Effector CD4-positive, alpha-beta T cell (primary cell): ENCODE measurements around the gene EXOC2.

ENCODE experiments used
- DNase-seq: peaks from one replicate; pipeline ENCODE4 v3.0.0-alpha.2; 2020
- total RNA-seq: gene quantifications from one replicate; lab custom pipeline; 2026; lab: John Stamatoyannopoulos, UW

The EXOC2 gene, protein sequence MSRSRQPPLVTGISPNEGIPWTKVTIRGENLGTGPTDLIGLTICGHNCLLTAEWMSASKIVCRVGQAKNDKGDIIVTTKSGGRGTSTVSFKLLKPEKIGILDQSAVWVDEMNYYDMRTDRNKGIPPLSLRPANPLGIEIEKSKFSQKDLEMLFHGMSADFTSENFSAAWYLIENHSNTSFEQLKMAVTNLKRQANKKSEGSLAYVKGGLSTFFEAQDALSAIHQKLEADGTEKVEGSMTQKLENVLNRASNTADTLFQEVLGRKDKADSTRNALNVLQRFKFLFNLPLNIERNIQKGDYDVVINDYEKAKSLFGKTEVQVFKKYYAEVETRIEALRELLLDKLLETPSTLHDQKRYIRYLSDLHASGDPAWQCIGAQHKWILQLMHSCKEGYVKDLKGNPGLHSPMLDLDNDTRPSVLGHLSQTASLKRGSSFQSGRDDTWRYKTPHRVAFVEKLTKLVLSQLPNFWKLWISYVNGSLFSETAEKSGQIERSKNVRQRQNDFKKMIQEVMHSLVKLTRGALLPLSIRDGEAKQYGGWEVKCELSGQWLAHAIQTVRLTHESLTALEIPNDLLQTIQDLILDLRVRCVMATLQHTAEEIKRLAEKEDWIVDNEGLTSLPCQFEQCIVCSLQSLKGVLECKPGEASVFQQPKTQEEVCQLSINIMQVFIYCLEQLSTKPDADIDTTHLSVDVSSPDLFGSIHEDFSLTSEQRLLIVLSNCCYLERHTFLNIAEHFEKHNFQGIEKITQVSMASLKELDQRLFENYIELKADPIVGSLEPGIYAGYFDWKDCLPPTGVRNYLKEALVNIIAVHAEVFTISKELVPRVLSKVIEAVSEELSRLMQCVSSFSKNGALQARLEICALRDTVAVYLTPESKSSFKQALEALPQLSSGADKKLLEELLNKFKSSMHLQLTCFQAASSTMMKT
- total RNA-seq = 71.9 reads per million, percentile 76 among the genes with 10 or more reads in this experiment

DNA sequence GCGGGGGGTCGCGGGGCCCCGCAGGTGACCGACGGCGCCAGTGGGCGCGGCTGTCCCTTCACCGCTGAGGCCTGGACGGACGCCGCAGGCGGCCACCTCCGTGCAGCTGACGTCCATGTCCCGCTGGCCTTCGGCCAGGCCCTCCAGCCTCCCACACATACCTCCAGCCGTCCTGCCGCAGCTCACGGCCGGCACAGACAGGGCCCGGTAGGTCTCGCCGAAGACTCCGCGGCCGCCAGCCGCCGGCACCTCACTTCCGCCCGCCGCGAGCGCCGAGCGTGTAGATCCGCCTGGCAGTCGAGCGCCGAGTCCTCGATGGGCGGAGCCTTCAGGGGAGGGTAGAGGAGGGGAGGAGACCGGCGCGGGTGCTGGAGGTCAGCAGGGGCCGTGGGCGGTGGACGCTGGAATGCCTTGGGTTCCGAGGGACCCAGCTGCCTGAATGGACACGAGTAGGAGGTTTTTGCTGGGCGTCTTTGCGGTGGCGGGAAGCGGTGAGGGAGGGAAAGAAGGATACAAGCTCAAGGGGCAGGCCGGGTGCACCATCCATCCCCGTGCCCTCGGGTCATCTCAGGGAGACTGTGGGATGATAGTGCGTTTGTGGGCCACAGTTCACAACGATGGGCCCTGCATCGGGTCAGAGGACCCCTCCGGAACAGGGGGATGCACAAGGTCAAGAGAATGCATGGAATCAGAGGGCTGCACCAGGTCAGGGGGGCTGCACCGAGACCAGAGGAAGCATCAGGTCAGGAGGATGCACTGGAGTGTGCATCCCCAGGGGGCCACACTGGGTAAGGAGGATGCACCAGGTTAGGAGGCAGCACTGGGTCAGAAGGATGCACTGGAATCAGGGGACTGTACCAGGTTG, at the start of gene EXOC2:
TSS of gene EXOC2 (minus strand) at position 282 of the 865 bp plus-strand sequence. CDS start 55,321 bp downstream, outside the sequence.
- peak; percentile 79 for DNase-seq

DNA sequence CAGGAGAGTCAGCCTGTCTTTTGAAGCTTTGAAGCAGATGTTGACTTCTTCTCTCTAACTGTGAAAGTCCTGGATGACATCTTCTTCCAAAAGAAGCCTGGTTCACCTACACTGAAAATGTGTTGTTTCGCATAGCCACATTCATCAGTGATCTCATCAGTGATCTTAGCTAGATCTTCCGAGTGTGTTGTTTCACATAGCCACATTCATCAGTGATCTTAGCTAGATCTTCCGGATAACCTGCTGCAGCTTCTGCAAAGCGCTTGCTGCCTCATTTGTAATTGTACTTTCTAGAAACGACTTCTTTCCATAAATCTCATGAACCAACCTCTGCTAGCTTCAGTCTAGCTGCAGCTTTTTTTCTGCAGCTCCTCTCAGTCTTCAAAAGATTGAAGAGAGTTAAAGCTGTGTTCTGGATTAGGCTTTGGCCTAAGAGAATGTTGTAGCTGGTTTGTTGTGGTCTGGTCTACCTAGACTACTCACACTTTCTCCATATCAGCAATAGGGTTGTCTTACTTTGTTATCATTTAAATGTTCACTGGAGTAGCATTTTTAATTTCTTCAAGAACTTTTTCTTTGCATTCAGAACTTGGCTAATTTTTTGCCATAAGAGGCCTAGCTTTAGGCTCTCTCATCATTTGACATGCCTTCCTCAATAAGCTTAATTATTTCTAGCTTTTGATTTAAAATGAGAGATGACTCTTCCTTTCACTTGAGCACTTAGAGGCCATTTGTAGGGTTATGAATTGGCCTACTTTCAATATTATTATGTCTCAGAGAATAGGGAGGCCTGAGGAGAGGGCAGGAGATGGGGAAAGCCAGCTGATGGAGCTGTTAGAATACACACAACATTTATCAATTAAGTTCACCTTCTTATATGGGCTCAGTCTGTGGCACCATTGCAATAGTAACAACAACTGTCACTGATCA, 48.7 kb upstream of the EXOC2 start:
- no peak for DNase-seq

DNA sequence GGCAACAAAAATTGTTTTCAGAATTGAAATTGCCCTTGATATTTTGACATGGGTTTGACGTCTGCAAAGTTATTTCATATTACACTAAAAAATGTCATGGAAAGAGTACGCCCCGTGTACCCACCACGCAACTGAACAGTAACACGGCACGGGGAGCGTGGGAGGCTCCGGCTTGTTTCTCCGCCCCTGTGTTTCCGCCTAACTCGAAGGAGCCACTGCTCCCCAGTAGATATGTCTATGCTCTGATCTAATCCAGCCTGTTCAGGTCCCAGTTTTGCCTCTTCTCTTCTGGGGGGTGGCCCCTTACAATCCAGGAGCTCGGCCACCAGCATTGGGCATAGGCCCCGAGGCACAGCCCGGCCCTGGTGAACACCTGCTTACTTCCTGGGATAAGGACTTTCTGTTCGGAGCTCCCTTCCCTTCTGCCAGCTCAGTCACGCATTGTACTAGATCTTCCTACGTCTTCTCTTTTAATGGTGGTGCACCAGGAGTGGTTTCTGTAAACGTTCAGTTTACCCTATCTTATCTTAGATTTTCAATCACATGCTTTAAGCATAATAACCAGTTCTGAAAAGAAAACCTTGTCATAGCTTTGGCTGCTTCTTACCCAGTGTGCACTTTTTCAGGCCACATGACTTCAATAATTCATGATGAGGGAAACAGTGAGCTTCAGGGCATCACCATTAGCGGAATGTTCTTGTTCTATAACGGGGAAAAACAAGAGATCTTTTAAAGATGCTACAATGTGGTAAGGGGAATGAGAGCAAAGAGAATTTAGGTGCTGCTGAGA, 43.9 kb upstream of the EXOC2 start:
- DNase-seq = no peak

DNA sequence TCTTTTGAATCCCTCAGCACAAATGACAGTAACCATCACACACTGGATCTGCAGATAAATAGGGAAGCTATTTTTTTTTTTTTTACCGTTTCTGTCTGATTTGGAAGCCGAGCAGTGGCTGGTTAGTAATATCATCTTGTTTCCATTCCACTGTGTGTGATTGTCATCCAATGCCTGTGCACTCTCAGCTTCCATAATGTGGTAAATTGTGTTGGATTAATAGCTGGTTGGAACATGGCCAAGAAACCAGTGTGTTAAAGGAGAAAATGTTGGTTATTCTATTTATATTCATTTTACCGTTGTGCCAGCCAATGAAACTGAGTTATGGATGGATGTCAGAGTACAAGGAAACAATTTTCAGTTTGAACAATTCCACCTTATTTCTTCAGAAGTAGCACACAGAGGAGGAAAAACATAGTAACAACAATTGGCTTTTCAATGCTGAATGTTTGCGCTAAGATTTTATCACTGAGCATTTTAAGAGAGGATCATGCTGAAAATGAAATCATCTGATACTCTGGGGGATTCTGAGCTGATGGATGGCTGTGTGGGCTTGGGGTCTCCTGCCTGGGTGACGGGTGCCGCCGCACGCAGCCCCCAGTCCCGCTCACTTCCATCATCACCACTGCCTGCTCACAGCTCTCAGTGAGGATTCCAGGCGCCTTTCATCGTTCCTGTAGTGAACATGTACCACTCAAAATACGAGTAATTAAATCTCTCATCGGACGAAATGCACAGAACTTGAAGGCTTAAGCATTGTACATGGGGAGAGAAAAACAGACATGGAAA, 40.7 kb upstream of the EXOC2 start:
- no peak for DNase-seq

DNA sequence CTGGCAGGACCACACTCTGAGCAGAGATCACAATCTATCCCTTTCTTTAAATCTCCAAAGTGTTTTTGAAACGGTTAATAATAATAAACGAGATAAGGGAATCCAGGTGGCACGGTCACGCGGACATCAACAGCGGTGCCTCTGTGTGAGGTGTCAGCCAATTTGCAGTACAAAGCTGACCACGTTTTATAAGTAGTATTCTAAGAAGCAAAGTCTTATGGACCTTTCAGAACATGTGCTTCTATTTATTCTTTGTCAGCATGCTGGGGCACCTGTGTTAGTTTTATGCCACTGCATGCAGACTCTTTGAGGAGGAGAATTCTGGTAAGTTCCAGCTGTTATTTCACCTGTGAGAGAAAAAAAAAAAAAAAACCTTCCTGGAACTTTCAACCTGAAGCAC, 39.0 kb upstream of the EXOC2 start:
- no peak for DNase-seq

DNA sequence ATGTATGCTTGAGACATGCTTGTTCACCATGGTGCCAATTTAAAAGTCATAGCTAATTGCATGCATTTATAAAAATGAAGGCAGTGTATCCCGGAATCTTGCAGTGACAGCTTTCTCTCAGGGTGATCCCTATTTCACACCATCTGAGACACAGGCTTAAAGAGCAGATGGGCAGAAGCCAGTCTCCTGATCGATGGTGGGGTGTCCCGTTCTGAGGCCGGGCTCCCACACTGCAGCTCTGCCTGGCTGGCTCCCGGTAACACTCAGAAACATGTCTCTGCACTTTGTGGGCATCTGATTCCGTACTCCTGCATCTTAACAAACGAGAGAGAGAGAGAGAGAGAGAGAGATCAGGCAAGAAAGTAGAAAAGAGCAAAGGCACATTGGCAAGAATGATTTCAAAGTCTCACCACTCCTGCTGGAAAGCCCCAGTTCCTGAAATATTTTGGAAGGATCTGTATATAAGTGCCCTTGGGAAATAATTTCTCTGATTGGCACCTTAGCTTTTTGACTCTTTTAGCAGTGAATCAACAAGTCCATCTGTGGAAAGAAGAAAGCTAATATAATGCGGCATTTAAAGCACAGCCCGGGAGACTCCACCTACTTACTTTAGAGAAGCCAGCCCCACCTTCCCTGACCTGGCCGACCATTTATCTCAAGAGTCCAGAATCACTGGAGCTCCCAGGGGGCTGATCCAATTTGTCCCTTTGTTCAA, 36.8 kb upstream of the EXOC2 start:
- DNase-seq = no peak

DNA sequence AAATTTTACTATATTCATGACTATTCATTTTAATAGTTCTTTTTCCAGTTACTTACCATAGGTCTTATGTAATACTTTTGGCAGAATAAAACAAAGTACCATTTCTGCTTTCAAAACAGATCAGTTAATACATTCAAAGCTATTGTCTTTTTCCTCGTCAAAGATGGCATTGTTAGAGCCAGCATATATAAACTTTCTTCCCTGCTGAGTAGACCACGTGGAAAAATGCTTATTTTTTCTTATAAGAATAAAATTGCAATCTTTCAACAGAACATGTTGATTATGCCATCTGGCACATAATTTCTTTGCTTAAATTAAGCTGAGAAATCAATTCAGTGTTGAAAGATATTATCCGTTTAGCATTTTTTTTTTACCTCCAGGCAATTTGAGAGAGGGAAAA, 34.9 kb upstream of the EXOC2 start:
- no peak for DNase-seq

DNA sequence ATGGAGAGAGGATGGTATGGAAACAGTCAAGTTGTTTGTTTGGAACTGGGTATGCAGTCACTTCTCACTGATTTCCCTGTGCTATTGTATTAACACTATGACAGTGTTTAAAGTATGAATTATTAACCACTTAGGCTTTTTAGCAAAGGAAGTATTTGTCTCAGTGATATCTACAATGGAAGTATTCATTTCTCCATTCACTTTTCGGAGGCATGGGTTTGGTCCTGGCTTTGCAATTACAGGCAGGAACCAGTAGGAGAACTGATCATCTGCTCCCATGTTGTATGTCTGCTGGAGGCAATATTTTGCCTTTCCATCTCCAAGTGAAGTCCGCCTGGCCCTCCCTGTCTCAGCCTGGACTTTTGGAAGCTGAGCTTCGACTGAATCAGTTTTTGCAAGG, 30.6 kb upstream of the EXOC2 start:
- no peak for DNase-seq

DNA sequence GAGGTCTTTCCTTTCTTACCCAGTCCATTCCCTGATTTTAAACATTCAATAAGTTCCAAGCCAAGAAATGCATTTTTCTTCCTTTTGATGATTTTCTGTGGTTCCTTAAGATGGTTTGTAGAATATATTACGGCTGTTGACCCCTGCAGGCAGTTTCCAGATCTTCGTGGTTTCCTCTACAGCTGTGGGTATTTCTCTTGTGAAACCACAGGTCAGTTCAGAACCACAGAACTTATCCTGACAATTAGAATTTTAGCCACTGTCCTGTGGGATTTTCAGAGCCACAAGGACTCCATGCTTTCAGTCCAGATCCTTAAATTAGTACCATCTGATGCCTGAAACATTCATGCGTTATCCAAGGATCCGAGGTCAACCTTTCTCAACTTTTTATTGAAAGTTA, 29.7 kb upstream of the EXOC2 start:
- DNase-seq = no peak

DNA sequence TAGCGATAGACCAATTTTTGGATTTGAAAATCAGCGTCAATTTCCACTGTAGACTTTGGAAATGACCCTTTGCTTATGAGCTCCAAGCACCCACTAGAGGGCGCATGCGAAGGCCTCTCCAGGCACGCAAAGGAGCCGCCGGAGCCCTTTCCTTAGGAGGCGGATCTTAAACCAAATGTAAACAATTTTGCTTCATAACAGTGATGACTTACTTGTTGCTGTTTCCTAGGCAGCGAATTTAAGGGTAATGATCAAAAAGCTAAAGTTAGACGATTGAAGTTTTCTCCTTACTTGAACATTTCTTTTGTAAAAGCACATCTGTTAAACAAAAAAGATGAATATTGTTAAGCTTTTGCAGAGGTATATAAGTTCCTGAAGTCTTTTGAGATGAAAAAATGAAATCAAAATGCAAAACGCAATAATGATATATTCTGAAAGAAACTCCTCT, 29.2 kb upstream of the EXOC2 start:
- DNase-seq = peak; percentile 66

DNA sequence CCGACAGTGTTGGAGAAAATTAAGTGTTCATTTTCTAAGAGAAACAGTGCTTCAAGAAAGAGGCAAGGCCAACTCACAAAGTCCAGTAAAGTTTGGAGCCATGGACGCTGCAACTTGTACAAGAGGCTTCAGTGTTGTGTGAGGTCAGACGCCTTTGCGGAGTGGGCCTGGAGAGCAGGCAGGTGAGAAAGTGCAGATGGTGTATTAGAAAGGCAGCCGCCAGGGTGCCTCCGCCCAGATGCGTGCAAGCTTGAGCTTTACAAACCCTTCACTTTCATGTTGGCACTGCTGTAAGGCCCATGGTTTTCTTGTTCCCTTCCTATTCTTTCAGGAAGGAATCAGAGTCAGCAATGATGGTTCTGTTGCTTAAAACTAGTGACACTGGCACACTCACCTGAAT, 25.4 kb upstream of the EXOC2 start:
- DNase-seq = no peak

DNA sequence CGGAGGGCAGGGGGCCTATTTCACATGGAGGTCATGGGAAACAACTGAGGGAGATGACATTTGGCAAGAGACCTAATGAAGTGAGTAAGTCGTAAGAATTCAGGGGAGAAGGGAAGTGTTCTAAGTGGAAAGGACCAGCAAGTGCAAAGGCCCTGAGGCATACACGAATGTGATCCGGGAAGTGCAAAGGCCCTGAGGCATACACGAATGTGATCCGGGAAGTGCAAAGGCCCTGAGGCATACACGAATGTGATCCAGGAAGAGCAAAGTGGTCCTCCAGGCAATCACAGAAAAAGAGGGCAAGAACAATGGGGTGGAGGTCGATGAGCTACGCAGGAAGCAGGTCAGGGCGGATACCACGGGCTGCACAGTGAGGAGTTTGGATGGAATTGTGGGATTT, 24.2 kb upstream of the EXOC2 start:
- no peak for DNase-seq

DNA sequence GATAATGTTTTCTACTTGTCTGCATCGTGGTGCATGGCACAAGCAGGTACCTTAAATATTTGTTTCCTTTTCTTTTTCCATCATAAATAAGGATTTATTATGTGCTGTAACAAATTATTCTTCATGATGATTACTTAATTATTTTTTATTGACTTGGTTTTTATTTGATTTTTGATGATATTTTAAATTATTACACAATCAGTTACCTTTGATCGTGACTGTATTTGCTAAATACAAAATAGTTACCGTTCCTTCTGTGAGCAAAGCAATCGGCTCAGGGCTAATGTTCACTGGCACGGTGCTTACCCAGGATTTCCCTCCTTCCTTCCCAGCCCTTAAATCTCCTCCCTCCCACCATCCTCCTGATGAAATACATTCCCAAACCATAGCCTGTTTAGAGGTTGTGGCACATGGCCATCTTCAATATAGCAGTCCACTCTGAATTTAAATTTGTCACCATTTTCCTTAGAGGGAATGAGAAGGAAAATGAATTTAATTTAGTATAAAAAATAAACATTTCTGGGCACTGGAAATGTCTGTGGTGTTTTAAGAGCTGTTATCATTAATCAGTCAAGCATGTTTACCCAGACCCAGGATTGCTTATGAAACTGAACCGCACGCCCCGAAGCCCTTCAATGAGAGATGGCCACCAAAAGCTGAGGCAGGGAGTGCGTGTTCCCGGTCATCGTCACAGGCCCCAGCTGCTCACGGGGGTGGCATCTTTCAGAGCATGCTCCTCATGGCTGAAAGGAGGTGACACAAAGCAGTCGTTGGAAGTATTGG, 23.0 kb upstream of the EXOC2 start:
- no peak for DNase-seq

DNA sequence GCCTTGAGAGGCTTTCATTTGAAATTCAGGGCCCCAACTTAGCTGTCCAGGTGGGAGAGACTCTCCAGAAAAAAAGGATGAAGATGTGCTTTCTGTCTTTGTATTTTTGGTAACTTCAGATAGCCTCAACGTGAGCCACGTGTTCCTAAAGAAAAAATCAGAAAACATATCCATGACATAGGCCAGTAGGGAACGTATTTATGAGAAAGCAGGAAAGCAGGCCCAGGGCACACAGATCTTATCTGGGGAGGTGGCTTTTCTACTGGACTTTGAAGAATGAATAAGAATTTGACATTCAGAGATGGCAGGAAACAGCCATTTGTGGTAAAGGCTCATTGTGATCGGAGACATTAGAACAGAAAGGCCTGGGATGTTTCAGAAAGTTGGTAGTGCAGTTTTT, 21.2 kb upstream of the EXOC2 start:
- no peak for DNase-seq

DNA sequence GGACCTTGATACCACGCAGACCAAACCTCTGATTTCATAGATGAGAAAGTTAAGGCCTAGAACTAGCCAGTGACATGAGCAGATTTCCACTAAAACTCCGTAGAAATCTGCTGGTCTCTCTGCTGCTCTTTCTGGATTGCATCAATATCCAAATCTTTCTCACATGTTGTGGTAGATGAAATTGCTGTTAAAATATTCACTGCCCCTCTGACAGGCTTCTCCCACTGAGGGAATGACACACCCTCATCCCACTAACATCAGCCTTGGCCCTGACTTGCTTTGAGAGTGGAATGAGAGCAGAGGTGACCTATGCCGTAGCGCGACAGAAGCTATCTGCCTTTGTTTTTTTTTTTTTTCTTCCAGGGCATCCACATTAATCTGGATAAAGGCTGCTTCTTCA, 20.4 kb upstream of the EXOC2 start:
- DNase-seq = no peak

DNA sequence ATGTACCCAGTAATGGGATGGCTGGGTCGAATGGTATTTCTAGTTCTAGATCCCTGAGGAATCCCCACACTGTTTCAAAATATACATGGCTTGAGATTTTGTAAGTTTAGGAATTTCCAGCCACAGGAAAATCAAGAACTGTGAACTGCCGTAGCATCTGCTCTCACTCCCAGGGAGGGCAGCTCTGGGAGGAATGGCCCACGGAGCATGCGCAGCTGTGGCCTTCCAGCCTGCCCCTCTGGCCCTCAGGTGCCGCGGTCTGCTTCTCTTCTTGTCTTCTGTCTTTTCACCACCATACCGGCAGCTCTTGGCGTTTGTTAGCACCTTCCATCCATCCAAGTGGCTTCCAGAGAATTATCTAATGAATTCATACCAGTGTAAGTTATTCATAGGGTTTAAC, 19.9 kb upstream of the EXOC2 start:
- no peak for DNase-seq

DNA sequence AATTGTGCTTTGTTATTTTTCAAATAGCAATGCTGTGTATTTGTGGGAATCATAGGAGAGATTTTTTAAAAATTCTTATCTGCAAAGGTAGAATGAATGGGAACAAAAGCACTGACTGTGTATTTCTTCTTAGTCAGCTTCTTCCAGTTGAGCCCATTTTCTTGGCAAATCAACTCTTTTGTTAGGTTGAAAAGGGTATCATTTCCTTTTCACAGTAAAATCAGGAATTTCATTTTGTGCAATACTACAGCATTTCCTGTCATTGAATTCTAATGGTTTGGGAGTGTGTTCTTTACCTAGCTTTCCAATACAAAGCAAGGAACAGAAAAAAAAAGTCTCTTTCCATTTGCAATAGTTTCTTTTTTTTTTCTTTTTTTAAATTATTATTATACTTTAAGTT, 19.0 kb upstream of the EXOC2 start:
- no peak for DNase-seq
